DMS53 (cell line): ENCODE data around the gene GPR75.
"Not testable (repeated sequence)": the region's sequence is repeated elsewhere in the genome, so short reads cannot be mapped to it uniquely, and the experiment has no call there.

Experiments used
- DNase-seq: peaks from one replicate; lab custom pipeline; 2025; lab: John Stamatoyannopoulos, UW

Gene GPR75

DNA sequence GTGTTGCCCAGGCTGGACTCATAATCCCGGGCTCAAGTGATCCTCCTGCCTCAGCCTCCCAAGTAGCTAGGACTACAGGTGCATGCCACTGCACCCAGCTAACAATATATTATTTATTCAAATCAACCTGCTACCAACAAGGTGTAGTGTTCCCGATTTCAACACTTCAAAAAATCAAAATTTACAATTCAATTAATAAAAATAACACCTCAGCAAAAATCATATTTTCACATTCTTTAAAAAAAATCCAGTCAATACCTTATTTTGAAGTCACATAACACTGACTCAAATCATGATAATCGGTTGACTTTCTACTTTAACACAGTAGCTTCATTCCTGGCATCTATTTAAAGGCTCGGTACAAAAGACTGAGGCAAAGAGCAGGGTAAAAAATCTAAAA, 7.2 kb downstream of the GPR75 start:
- DNase-seq: no peak

DNA sequence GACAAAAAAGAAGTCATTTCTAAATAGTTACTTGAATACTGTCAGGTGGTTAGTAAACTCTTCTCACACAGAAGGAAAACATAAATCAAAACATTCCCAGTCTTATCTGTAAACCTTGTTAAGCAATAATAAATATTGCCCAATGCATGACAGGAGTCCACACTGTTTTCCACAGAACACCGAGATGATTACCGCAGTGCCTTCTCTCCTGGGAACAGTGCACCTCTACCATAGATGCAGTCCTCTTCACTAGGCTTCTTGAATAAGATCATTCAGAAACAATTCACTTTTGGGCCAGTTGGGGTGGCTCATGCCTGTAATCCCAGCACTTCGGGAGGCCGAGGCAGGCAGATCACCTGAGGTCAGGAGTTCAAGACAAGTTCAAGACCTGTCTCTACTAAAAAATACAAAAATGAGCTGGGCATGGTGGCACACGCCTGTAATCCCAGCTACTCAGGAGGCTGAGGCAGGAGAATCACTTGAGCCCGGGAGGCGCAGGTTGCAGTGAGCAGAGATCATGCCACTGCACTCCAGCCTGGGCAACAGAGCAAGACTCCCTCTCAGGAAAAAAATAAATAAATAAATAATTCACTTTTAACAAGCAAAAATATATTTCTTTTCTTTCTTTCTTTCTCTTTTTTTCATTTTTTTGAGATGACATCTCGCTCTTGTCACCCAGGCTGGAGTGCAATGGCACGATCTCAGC, 8.6 kb downstream of the GPR75 start:
- not testable (repeated sequence) for DNase-seq

DNA sequence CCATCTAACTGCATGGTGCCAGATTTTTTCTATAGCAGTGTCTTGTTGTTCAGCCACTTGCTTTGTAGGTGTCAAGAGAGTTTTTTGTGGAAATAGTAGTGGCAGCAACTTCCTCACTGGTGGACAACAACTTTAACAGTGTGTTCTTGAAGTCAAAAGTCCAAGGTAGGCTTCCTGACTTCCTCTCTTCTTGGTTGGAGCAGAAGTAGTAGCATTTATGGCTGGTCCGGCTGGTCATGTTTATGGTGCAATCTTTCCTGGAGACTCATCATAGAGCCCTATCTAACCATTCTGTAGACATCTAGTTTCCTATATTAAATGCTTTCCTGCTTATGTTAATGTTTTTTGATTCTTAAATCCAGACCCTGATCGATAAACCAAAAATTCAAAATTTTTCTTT, 11.7 kb downstream of the GPR75 start:
- no peak for DNase-seq

- no peak for DNase-seq
These were observed 16.2 kb downstream of the GPR75 start for GRCh38 chr2:53843595-53843994.

- DNase-seq: no peak
These were observed 16.9 kb downstream of the GPR75 start for GRCh38 chr2:53842891-53843290.

- DNase-seq: not testable (repeated sequence)
These were observed 18.1 kb downstream of the GPR75 start for GRCh38 chr2:53841651-53842050.

DNA sequence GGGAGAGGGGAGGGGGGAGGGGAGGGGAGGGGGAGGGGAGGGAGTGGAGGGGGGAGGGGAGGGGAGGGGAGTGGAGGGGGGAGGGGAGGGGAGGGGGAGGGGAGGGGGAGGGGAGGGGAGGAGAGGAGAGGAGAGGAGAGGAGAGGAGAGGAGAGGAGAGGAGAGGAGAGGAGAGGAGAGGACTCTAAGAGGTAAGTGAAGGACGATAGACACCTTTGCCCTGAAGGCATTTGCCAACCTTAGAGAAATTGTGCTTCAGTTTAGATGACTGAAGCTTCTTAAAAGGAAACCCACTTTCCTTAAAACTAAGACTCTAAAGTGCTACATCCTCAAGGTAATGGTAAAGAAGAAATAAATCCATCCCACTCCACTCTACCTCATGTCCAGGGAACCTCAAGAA, 19.2 kb downstream of the GPR75 start:
- no peak for DNase-seq

DNA sequence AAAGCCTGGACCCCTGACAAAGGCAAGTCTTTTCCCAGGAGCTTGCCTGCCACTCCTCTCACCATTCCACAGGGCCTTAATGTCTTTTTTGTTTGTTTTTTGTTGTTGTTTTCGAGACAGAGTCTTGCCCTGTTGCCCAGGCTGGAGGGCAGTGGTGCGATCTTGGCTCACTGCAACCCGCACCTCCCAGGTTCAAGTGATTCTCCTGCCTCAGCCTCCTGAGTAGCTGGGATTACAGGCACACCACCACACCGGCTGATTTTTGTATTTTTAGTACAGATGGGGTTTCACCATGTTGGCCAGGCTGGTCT, 29.8 kb downstream of the GPR75 start:
- not testable (repeated sequence) for DNase-seq

GRCh38 chr2:53829273-53829979, 30.3 kb downstream of the GPR75 start:
- no peak for DNase-seq

GRCh38 chr2:53828331-53828730, 31.4 kb downstream of the GPR75 start:
- DNase-seq: no peak

- DNase-seq: no peak
These were observed 32.2 kb downstream of the GPR75 start for GRCh38 chr2:53827398-53828175.

GRCh38 chr2:53826587-53827397, 33.0 kb downstream of the GPR75 start:
- DNase-seq: no peak

GRCh38 chr2:53826030-53826410, 33.7 kb downstream of the GPR75 start:
- no peak for DNase-seq

DNA sequence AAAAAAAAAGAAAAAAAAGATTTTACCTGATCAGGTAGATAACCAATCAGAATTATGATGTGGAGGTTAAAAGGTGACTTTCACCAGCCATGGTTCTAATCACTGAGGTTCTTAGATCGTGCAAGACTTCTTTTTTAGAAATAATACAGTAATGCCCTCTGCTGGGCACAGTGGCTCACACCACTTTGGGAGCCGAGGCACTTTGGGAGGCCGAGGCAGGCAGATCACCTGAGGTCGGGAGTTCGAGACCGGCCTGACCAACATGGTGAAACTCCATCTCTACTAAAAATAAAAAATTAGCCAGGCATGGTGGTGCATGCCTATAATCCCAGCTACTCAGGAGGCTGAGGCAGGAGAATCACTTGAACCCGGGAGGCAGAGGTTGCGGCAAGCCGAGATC, 36.1 kb downstream of the GPR75 start:
- peak; percentile 36 for DNase-seq

GRCh38 chr2:53821810-53822209, 38.0 kb downstream of the GPR75 start:
- no peak for DNase-seq

GRCh38 chr2:53820711-53821110, 39.1 kb downstream of the GPR75 start:
- DNase-seq: no peak

DNA sequence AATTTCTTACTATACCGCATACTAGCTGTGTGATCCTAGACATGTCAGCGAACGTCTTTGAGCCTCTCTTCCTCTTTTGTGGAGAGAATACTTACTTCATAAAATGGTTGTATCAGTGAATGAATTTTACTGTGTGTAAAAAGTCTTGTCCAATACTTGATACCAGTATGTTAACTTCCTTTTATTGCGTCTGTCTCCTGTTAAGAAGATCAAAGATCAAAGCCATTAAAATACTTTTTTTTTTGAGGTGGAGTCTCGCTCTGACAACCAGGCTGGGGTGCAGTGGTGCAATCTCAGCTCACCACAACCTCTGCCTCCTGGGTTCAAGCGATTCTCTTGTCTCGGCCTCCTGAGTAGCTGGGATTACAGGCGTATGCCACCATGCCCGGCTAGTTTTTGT, 39.7 kb downstream of the GPR75 start:
- DNase-seq: no peak

GRCh38 chr2:53819634-53820033, 40.1 kb downstream of the GPR75 start:
- no peak for DNase-seq

GRCh38 chr2:53818854-53819435, 40.8 kb downstream of the GPR75 start:
- no peak for DNase-seq

DNA sequence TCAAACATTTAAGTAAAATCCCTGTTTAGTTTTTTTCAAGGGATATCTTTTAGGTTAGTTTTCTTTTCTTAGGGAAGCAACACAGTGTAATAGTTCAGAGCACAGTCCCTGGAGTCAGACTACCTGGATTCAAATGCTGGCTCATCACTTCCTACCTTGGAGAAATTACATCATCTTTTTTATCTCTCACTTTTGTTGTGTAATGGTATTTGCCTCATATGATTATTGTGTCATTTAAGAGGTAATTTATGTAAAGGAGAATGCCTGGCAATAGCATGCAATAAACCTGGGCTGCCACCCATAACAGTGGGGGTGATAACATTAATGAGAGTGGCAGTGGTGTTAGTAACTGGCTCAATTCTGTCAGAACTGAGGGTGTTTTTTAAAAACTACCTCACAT, 46.6 kb downstream of the GPR75 start:
- no peak for DNase-seq

DNA sequence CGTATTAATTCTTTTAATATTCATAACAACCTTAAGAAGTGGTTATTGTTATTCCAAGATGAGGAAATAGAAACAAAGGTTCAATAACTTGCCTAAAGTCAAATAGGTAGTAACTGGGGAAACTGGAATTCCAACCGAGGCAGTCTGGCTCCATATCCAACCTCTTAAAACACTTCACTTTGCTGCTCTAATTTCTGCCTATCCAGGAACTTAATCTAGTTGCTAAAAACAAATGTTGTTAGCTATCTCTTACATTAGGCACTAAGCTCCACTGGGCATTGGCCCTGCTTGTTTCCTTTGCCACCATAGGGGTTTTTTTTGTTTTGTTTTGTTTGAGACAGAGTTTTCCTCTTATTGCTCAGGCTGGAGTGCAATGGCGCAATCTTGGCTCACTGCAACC, 48.2 kb downstream of the GPR75 start:
- DNase-seq: no peak
